Activated T-helper 9 cell treated with anti-CD3 and anti-CD28 coated beads, Interleukin-2, amount 50 U/mL, for 16 hours (primary cell): ENCODE measurements around the gene ADGRB3.

Experiments used
- DNase-seq: peaks from one replicate; pipeline ENCODE4 v3.0.0-alpha.2; 2020; ENCODE audit warnings: low read depth

The ADGRB3 gene

GRCh38 chr6:69135927-69136326, 500.8 kb downstream of the ADGRB3 start:
- DNase-seq, result no peak

- no peak for DNase-seq
Observed at GRCh38 chr6:69138148-69138547, 503.1 kb downstream of the ADGRB3 start.

- DNase-seq, result no peak
Observed at GRCh38 chr6:69138893-69139494, 503.9 kb downstream of the ADGRB3 start.

GRCh38 chr6:69145062-69145461, 510.0 kb downstream of the ADGRB3 start:
- no peak for DNase-seq

DNA sequence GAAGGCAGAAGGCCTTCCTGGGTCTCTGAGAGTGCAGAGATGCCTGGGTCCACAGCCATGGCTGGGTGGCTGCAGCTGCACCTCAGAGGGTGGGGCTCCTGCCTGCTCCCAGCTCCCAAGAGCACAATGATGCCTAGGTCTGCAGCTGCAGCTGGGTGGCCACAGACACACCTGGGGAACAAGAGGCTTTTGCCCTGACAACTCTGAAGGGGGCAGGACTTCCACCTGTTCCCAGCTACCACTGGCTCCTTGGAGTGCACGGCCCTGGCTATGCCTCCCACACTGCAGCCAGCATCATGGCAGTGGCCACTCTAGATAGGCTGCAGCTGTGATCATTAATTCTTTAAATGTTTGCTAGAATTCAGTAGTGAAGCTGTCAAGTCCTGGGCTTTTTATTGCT, 511.3 kb downstream of the ADGRB3 start:
- DNase-seq, result no peak

- no peak for DNase-seq
Observed at GRCh38 chr6:69155467-69155866, 520.4 kb downstream of the ADGRB3 start.

DNA sequence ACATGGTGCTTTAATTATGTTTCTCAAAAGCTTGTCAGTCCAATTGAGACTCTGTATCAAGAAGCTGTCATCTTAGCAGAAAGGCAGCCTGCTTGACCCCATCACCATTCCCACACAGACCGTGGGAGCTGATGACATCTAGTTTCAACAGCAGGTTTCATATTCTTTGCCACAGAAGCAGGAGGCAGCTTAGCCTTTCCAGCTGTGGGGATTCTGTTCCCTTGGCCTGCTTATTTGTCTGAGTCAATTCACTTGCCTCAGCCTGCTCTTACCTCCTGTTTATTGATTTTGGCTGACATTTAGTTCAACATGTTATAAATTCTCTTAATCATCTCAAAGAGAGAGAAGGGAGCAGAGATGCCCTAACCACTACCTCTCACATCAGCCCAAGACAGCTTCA, 527.7 kb downstream of the ADGRB3 start:
- DNase-seq, result no peak

DNA sequence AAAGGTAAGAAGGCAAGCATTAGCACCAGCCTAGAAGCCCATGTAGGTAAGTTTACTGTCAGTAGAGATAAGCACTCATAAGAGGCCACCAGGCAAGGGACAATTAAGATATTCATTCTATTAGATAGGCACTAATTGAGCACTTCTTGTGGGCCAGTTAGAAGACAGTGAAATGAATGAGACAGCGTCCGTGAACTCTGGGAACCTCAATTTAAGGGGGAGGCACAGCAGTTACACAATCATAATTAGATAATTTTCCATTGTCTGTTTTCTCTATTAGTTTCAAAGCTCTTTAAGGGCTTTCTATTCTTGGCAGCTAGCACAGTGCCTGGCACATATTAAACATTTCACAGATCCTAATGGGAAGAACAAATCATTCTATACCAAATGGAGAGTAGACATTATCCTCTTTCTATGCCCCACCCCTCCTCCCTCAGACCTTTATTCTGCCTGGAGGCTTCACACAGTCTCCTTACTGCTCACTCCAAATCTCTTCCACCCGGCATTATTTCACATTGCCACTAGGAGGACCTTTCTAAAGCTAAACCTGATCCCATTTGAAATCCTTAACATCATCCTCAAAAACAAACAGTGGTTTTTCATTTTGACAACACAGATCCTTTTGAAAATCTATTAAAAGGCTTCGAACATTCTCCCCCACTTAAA, 529.6 kb downstream of the ADGRB3 start:
- DNase-seq, result no peak

GRCh38 chr6:69179681-69180080, 544.6 kb downstream of the ADGRB3 start:
- DNase-seq, result no peak

DNA sequence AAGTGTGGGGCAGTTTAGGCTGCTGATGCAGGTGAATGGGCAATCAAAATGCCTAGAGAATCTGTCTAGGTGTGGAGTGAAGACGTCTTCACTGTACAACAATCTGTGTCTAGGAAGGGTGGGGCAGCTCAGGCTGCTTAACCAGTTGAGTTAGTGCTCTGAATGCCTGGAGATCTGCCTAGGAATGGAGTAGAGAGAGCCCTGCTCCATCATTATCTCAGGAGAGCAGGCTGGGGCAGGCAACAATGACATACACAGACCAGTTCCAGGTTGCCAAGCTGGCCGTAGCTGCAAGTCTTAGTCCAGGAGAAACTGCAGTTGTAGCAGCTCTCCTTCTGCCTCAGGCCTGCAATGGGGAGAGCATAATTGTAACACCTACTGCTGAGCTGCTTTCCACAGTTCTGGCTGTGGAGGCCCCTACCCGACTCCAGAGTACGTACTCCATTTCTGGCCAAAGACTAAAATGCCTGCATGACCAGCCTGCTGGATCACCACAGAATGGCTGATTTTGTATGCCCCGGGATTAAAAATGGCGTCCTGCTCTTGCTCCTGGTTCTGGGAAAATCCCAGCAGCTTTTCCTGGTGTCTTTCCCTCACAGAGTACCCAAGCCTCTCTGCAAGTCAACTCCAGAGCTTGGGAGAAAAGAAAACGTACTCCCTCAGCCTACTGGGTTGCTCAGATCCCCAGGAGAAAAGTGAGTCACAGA, 545.4 kb downstream of the ADGRB3 start:
- no peak for DNase-seq

- DNase-seq, result no peak
Observed at GRCh38 chr6:69181964-69182363, 546.9 kb downstream of the ADGRB3 start.

- no peak for DNase-seq
Observed at GRCh38 chr6:69185276-69185675, 550.2 kb downstream of the ADGRB3 start.

DNA sequence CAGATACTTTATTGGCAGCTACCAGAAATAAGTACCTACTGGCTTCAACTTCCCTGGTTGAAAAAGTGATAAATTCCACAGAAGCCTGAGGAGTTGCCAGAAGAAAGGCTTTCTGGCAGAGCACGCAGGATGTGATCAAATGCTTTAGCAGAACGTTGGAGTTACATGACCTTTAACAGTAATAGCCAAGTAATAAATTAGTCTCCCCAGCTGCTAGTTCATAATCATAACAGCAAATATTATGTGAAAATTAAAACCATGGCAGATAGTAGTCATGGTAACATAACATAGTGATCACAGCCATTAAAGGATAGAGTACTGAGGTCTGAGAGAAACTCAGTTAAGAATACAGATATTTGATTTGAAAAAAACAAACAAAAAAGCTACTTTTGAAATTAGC, 567.7 kb downstream of the ADGRB3 start:
- DNase-seq, result no peak

DNA sequence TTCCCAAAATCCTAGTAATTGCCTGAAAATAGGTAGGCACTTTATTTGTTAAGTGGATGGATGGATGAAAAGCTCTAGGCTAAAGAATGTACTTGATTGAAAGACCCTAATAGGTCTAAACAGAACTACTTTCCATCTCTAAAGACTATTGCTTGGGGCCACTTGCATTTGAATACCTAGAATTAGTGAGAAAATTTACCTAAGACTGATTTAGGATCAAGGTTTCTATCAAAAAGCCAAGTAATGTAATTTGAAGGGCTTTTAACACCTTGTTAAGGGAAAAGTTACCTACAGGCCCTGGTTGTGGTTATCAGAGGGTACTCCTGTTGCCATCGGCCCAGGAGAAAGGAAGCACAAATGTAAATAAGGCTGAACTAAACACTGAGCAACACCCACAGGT, 581.0 kb downstream of the ADGRB3 start:
- no peak for DNase-seq

GRCh38 chr6:69217343-69217742, 582.3 kb downstream of the ADGRB3 start:
- no peak for DNase-seq

- no peak for DNase-seq
Observed at GRCh38 chr6:69220375-69220774, 585.3 kb downstream of the ADGRB3 start.

- no peak for DNase-seq
Observed at GRCh38 chr6:69232008-69232407, 596.9 kb downstream of the ADGRB3 start.

- no peak for DNase-seq
Observed at GRCh38 chr6:69232496-69232895, 597.4 kb downstream of the ADGRB3 start.

GRCh38 chr6:69232911-69233448, 597.9 kb downstream of the ADGRB3 start:
- no peak for DNase-seq

DNA sequence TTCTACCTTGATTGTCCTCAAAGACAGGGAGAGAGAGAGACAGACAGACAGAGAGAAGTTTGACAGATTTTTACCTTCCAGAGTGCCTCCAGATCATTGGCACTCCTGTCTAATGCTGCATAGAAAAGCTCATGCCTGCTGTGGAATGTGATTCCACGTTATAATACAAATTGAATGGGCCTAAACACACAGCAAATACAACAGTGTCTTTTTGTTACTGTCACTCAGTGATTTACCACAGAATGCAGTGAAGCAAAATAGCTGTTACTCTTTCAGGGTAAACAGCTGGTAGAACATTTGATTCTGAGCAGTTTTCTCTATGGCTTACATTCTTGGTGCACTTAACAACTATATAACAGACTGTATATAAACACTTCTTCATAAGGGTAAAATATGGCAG, 603.0 kb downstream of the ADGRB3 start:
- no peak for DNase-seq

DNA sequence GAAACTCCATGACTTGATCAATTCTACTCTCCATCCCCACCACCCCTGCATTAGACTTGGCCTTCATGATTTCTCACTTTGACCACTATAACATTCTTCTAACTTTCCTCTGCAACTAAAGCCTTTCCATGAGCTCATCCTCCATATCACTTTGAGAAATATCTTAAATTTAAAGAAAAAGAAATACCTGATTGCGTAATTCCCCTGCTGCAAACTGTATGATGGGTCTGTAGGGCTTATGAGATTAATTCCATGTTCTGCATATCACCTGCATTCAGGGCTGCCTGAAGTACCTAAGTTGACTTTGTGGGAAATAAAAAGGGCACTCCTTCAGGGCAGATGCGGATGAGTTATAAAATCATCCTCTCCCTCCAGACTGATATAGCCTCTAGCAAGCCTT, 611.9 kb downstream of the ADGRB3 start:
- DNase-seq, result no peak

DNA sequence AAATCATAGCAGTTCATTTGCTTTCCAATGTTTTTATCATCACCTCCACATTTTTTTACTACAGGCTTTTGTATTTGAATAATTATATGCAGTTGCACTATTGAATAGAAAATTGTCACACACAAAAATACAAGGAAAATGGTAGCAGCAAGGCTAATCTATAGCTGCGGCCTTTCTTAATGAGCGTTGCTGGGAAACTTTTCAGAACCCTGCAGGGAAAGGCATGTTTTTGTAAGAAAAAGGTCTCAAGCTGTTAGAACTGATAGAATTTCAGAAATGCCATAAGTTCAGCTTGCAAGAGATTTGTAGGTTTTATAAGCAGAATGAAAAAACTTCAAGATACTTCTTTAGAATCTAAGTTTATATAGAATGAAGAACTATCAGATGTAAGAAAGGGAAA, 625.9 kb downstream of the ADGRB3 start:
- DNase-seq, result no peak

- no peak for DNase-seq
Observed at GRCh38 chr6:69263297-69263696, 628.2 kb downstream of the ADGRB3 start.
